CMK (cell line): Measurements from ENCODE around the gene GPT2.

ENCODE experiments used
- DNase-seq: peaks from one replicate; pipeline ENCODE4 v3.0.0-alpha.2; 2010; ENCODE audit warnings: low read depth

The GPT2 gene

GRCh38 chr16:46972429-46973206 is 88.5 kb downstream of the GPT2 start:
- DNase-seq: no peak

- DNase-seq: peak; percentile 65
Observed at GRCh38 chr16:46973207-46973995, 89.2 kb downstream of the GPT2 start, which contains the start of gene DNAJA2. Gene DNAJA2 (minus strand): TSS chr16:46973674. CDS start chr16:46973572, 102 bp downstream.

GRCh38 chr16:46973996-46974324 is 89.8 kb downstream of the GPT2 start:
- no peak for DNase-seq

GRCh38 chr16:46974352-46974751 is 90.2 kb downstream of the GPT2 start:
- DNase-seq: no peak

- DNase-seq: no peak
Observed at GRCh38 chr16:46975165-46975564, 91.0 kb downstream of the GPT2 start.

GRCh38 chr16:46975908-46976470 is 91.8 kb downstream of the GPT2 start:
- DNase-seq: no peak

GRCh38 chr16:46976550-46976949 is 92.4 kb downstream of the GPT2 start:
- no peak for DNase-seq
